Fibroblast of skin of scalp (primary cell): ENCODE results near the gene LSS.
"Not testable (repeated sequence)": the region's sequence is repeated elsewhere in the genome, so short reads cannot be mapped to it uniquely, and the experiment has no call there.

Experiments
- DNase-seq: peaks from one replicate; pipeline ENCODE4 v3.0.0-alpha.2; 2013

LSS gene

DNA sequence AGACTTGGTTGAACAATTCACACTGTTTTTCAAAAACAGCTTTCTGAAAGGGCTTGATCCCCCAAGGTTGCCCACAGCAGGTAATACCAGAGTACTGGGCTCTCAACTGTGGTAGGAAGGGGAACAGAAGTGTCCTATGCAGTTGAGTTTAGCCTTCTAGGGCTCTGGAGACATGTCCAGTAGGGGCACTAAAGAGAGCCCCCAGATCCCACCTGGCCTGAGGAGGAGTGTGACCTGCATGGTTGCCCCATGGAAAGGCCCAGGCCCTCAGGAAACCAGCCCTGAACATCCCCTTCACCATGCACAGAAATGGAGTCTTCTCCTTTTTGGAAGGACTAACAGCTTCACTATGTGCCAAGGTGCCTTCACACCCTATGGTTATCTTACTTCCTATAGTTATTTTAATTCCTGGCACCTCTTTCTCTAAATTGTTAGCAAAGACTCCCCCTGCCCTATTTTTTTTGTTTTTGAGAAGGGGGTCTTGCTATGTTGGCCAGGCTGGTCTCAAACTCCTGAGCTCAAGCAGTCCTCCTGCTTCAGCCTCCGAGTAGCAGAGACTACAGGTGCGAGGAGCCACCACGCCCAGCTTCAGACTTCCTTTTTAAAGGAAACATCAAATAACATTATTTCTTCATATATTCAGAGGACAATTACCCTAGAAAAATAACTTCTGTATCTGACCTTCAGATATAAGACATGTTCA lies 16.8 kb upstream of the LSS start:
- no peak for DNase-seq

DNA sequence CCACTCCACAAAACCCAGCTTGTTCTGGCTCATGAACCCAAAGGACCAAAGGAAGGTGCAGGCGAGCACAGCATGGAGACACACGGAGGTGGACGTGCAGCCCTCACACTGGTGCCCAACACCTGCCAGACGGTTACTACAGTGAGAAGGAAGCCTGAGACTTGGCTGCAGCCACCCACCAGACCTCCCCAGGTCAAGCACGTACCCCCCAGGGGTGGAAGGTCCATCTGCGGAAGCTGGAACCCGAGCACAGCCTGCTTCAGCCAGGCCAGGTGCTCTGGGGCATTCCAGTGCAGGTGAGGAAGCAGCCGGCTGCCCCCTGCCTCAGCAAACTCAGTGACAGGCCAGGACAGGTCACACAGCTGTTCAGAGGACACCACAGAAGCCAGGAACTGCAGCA lies 16.0 kb upstream of the LSS start:
- DNase-seq = no peak

DNA sequence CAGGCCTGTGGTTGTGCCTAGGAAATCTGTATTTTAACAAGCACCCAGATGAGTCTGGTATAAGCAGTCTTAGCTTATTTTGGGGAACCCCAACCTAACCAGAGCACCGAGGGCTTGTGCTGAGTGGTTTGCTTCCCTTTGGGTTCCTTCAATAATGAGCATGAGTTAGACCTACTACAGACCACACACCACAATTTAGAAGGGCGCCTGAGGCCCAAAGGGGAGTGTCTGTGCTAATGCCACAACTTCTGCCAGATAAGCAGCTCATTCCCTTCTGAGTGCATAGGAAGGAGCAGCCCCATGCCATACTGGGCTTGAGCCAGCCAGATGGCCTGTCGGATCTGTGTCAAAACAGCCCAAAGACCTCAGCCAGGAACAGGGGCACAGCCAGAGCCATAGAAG lies 15.4 kb upstream of the LSS start:
- no peak for DNase-seq

DNA sequence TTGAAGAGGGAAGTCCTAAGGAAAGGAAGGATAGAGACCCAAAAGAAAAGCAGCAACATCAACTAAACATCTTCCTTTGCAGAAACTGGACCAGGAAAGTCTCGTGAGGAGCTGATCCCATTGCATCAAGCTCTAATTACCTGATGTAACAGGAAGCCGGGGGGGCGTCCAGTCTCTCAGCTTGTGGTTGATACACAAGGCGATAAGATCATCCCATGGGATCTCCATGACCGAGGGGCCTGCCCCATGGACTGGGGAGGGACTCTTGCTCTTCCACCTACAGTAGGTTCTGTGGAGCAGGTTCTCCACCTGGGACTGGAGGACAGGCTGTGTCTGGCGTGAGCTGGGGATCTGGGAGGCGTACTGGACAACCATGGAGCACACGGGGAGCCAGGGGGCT lies 14.8 kb upstream of the LSS start:
- no peak for DNase-seq

GRCh38 chr21:46241577-46241976 lies 13.0 kb upstream of the LSS start:
- DNase-seq = not testable (repeated sequence)

- no peak for DNase-seq
Observed at GRCh38 chr21:46239817-46240325, 11.3 kb upstream of the LSS start.

- DNase-seq = no peak
Observed at GRCh38 chr21:46237474-46237873, 8.9 kb upstream of the LSS start.

- no peak for DNase-seq
Observed at GRCh38 chr21:46234436-46234950, 5.9 kb upstream of the LSS start.

- DNase-seq = no peak
Observed at GRCh38 chr21:46229923-46230260, 1.3 kb upstream of the LSS start.

- DNase-seq = no peak
Observed at GRCh38 chr21:46229133-46229922, 754 bp upstream of the LSS start.

GRCh38 chr21:46227811-46228344 lies 696 bp downstream of the LSS start:
- no peak for DNase-seq

DNA sequence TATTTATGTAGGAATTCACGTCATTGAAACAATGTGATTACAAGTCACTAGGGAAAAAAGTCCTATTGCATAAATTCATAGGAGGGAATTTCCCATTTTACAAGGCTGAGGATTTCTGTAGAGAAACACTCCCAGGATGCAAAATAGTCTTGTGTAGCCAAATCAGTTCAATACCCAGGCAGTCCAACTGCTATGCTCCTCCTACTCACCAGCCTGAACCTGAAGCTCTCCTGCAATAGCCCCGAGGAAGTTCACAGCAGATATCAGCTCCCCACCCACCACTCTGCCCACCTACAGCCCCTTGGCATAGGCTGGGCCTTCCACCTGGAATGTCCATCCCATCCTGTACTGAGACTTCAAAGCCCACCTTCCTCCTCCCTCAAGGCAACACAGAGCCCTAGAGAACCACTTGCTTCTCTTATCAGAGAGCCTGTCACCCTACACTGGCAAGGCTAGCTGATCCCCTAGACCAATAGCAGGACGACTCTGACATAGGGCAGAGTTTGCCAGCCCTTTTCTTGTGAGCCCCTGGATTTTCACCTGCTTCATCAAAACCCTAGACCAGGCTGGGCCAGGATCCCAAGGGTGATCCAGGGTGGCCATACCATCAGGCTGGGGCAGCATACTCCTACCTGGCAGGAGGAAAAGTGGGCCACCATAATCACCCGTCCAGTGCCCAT lies 1.5 kb downstream of the LSS start:
- DNase-seq = peak; percentile 22

GRCh38 chr21:46226146-46226545 lies 2.4 kb downstream of the LSS start:
- DNase-seq = no peak

GRCh38 chr21:46223661-46224060 lies 4.9 kb downstream of the LSS start:
- DNase-seq = not testable (repeated sequence)

- no peak for DNase-seq
Observed at GRCh38 chr21:46223217-46223616, 5.4 kb downstream of the LSS start.

GRCh38 chr21:46222436-46223116 lies 6.0 kb downstream of the LSS start:
- no peak for DNase-seq

GRCh38 chr21:46221664-46222435 lies 6.7 kb downstream of the LSS start:
- no peak for DNase-seq

DNA sequence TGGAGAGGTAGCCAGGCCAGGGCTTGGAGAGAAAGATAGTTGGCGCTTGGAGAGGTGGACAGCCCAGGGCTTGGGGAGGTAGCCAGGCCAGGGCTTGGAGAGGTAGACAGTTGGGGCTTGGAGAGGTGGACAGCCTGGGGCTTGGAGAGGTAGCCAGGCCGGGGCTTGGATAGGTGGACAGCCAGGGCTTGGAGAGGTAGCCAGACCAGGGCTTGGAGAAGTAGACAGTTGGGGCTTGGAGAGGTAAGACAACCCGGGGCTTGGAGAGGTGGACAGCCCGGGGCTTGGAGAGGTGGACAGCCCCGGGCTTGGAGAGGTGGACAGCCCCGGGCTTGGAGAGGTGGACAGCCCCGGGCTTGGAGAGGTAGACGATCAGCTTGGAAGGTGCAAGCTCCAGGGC lies 7.7 kb downstream of the LSS start:
- no peak for DNase-seq

GRCh38 chr21:46220275-46220810 lies 8.2 kb downstream of the LSS start:
- no peak for DNase-seq

DNA sequence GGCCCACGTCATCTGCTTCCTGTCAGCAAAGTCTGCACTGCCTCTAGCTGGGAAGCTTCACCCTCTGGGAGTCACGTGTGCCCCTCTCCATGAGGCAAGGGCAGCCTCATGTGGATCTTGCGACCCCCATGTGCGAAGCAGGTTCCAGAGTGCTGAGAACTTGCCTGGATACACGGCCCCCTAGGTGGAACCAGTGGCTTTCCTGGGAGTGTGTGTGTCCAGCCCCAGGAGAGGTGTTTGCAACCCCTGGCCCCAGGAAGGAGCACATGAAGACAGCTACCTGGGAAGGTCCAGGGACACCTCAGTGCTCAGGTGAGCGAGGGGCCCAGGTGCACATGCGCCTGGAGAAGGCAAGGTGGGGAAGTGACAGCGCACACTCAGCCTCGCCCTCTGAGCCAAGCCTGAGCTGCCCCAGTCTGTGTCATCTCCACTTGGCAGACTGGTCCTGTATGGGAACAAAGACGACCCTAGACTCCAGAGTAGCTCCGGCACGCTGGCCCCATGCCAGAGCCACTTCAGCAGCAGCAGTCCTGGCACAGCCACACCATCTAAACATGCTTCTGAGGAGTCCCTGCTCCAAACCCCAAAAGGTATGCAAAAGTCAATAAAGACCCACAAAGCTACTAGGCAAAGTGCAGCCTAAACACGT lies 8.9 kb downstream of the LSS start:
- no peak for DNase-seq
